ENCODE results near the gene NOS1AP. TPM values are rescaled to one million over a fixed set of nuclear protein-coding genes. Genes with fewer than 3 reads are reported as not detected.

Gene NOS1AP
- total RNA-seq, 1 experiment from 2014 or later: 5.3 TPM

GRCh38 chr1:162028726-162029125 is 40.8 kb upstream of the NOS1AP start:
- H3K9me2 ChIP-seq (ENCODE audit: insufficient read depth): no peaks in the 10 kb centered on the region
- no peaks in the 10 kb centered on the region for H3K36me3 ChIP-seq (ENCODE audit: control insufficient read depth in 1 of 2, insufficient read depth in 2 of 2, low read length in 2 of 2)
- no peaks in the 10 kb centered on the region for H3K9me3 ChIP-seq (ENCODE audit: control insufficient read depth in 1 of 2, insufficient read depth in 1 of 2, low read depth in 1 of 2, low read length in 2 of 2)
- H3K9ac ChIP-seq (ENCODE audit: low read length): no peak overlapping the region
- DNase-seq (ENCODE audit: low read depth, low spot score) (no peak), ATAC-seq (no peak)
- H3K4me1 ChIP-seq (ENCODE audit: control insufficient read depth in 1 of 2, insufficient read depth in 2 of 2, low read length in 2 of 2): peaks cover 5 to 9% of the 10 kb centered on the region in 2 experiments
- CTCF ChIA-PET: interaction anchor here (1.3 kb wide), 1 partner anchor 8 kb away, joined by 6 read pairs; no protein-coding TSS in a partner anchor
- no peak overlapping the region for H3K4me2 ChIP-seq (ENCODE audit: low read length)
- H3K27ac ChIP-seq (ENCODE audit: low read depth, low read length): no peak overlapping the region
- BruUV-seq (replicated peaks): no TSS peak
- RAD21 ChIA-PET (ENCODE audit: low non-redundant PET in 1 of 2, low total read pairs in 2 of 2, uncharacterized antibody in 2 of 2, unreplicated experiment in 2 of 2): no interaction called here
- H2AFZ ChIP-seq (ENCODE audit: low read depth, low read length, poor library complexity, severe bottlenecking): no peak overlapping the region
- intact Hi-C loops (cut with micrococcal nuclease): no loop called here
- no peak for TF ChIP-seq CEBPB (IDR thresholded peaks at IDR 0.05; ENCODE audit: low read depth)
- no peak for TF ChIP-seq SRF (IDR thresholded peaks at IDR 0.05; ENCODE audit: low read depth)
- TF ChIP-seq MAX (IDR thresholded peaks at IDR 0.05): no peak
- TF ChIP-seq SIN3A (IDR thresholded peaks at IDR 0.05; ENCODE audit: low read depth): no peak
- TF ChIP-seq JUND (IDR thresholded peaks at IDR 0.05): no peak
- TF ChIP-seq CBX3 (IDR thresholded peaks at IDR 0.05; ENCODE audit: low read depth): no peak
- no peak for TF ChIP-seq POLR2AphosphoS5 (IDR thresholded peaks at IDR 0.05; ENCODE audit: low read depth, low read length)
- TF ChIP-seq ZNF274 (IDR thresholded peaks at IDR 0.05; ENCODE audit: low read depth, low read length): no peak
- no peak for TF ChIP-seq EZH2phosphoT487 (IDR thresholded peaks at IDR 0.05; ENCODE audit: borderline replicate concordance)
- TF ChIP-seq ZFX (IDR thresholded peaks at IDR 0.05): no peak
- no peak for TF ChIP-seq CTCF (IDR thresholded peaks at IDR 0.05 in 2 of 3, conservative IDR thresholded peaks at IDR 0.05 in 1 of 3; ENCODE audit: borderline replicate concordance in 1 of 3, insufficient read depth in 1 of 3, low read depth in 2 of 3, low read length in 2 of 3)
- TF ChIP-seq REST (IDR thresholded peaks at IDR 0.05; ENCODE audit: low read depth): no peak
- TF ChIP-seq RAD21 (IDR thresholded peaks at IDR 0.05; ENCODE audit: low read depth): no peak
- H3K4me3 ChIP-seq (replicated peaks in 1 of 2; ENCODE audit: low read depth in 1 of 2, low read length in 2 of 2): no peak overlapping the region
- POLR2A ChIA-PET: no interaction called here
- no peaks in the 10 kb centered on the region for H4K20me1 ChIP-seq (ENCODE audit: insufficient read depth)
- H3K79me2 ChIP-seq (ENCODE audit: insufficient read depth, low read length): no peaks in the 10 kb centered on the region
- no peaks in the 10 kb centered on the region for H3K27me3 ChIP-seq (ENCODE audit: insufficient read depth, low read length)
